HG03025 (cell line): ENCODE measurements around the gene DCHS2.

Experiments
- ATAC-seq: cut with Tn5 transposase; IDR thresholded peaks from one replicate; pipeline ENCODE4 v1.9.1; 2021; ENCODE audit warnings: mild to moderate bottlenecking, moderate library complexity; ENCODE audit not compliant: unreplicated experiment, low FRiP score

The DCHS2 gene

GRCh38 chr4:154329268-154329868, 162.2 kb downstream of the DCHS2 start:
- ATAC-seq = no peak

- no peak for ATAC-seq
Measured at GRCh38 chr4:154328030-154328429, 163.6 kb downstream of the DCHS2 start.

- ATAC-seq = no peak
Measured at GRCh38 chr4:154320521-154320920, 171.1 kb downstream of the DCHS2 start.

- no peak for ATAC-seq
Measured at GRCh38 chr4:154319736-154320135, 171.9 kb downstream of the DCHS2 start.

- no peak for ATAC-seq
Measured at GRCh38 chr4:154317201-154317999, 174.2 kb downstream of the DCHS2 start.

- no peak for ATAC-seq
Measured at GRCh38 chr4:154315741-154316140, 175.9 kb downstream of the DCHS2 start.

- ATAC-seq = no peak
Measured at GRCh38 chr4:154314248-154314647, 177.4 kb downstream of the DCHS2 start.

- no peak for ATAC-seq
Measured at GRCh38 chr4:154313004-154313585, 178.5 kb downstream of the DCHS2 start.

GRCh38 chr4:154312246-154312645, 179.4 kb downstream of the DCHS2 start:
- no peak for ATAC-seq

- ATAC-seq = no peak
Measured at GRCh38 chr4:154310578-154310977, 181.0 kb downstream of the DCHS2 start.

- no peak for ATAC-seq
Measured at GRCh38 chr4:154308207-154308606, 183.4 kb downstream of the DCHS2 start.

- no peak for ATAC-seq
Measured at GRCh38 chr4:154307451-154307850, 184.1 kb downstream of the DCHS2 start.

- no peak for ATAC-seq
Measured at GRCh38 chr4:154305616-154306015, 186.0 kb downstream of the DCHS2 start.

- no peak for ATAC-seq
Measured at GRCh38 chr4:154304679-154305078, 186.9 kb downstream of the DCHS2 start.

GRCh38 chr4:154294652-154295350, 196.8 kb downstream of the DCHS2 start:
- no peak for ATAC-seq

GRCh38 chr4:154293427-154293826, 198.2 kb downstream of the DCHS2 start:
- no peak for ATAC-seq

- ATAC-seq = no peak
Measured at GRCh38 chr4:154292589-154292988, 199.0 kb downstream of the DCHS2 start.

- ATAC-seq = no peak
Measured at GRCh38 chr4:154277172-154277571, 214.4 kb downstream of the DCHS2 start.

- ATAC-seq = no peak
Measured at GRCh38 chr4:154276496-154276895, 215.1 kb downstream of the DCHS2 start.

- no peak for ATAC-seq
Measured at GRCh38 chr4:154254999-154255398, 236.6 kb downstream of the DCHS2 start.

GRCh38 chr4:154234576-154234975, 257.0 kb downstream of the DCHS2 start:
- ATAC-seq = no peak
